ENCODE data around the gene BABAM2.

Gene BABAM2

GRCh38 chr2:27914041-27914804 is 23.7 kb downstream of the BABAM2 start:
- DNase-seq = no peak

GRCh38 chr2:27914805-27915175 is 24.3 kb downstream of the BABAM2 start:
- no peak for DNase-seq

- DNase-seq = no peak
Observed at GRCh38 chr2:27915191-27915590, 24.7 kb downstream of the BABAM2 start.

- no peak for DNase-seq
Observed at GRCh38 chr2:27915874-27916273, 25.3 kb downstream of the BABAM2 start.

GRCh38 chr2:27916293-27916995 is 25.9 kb downstream of the BABAM2 start:
- DNase-seq = no peak

GRCh38 chr2:27920148-27920885 is 29.8 kb downstream of the BABAM2 start:
- peak in 1 of 2 donors; percentile 83 for DNase-seq

GRCh38 chr2:27921424-27921823 is 30.9 kb downstream of the BABAM2 start:
- no peak for DNase-seq

GRCh38 chr2:27921880-27922547 is 31.5 kb downstream of the BABAM2 start:
- no peak for DNase-seq

GRCh38 chr2:27922842-27923241 is 32.3 kb downstream of the BABAM2 start:
- DNase-seq = no peak

- DNase-seq = no peak
Observed at GRCh38 chr2:27925766-27926472, 35.4 kb downstream of the BABAM2 start.

GRCh38 chr2:27929916-27930486 is 39.5 kb downstream of the BABAM2 start:
- DNase-seq = no peak

GRCh38 chr2:27931361-27931950 is 40.9 kb downstream of the BABAM2 start:
- DNase-seq = no peak

- no peak for DNase-seq
Observed at GRCh38 chr2:27932396-27932795, 41.9 kb downstream of the BABAM2 start.

GRCh38 chr2:27935026-27935425 is 44.5 kb downstream of the BABAM2 start:
- DNase-seq = no peak

- DNase-seq = no peak
Observed at GRCh38 chr2:27940090-27940671, 49.7 kb downstream of the BABAM2 start.

- no peak for DNase-seq
Observed at GRCh38 chr2:27940982-27941381, 50.5 kb downstream of the BABAM2 start.

- DNase-seq = no peak
Observed at GRCh38 chr2:27942612-27943547, 52.4 kb downstream of the BABAM2 start.

- no peak for DNase-seq
Observed at GRCh38 chr2:27946530-27947060, 56.1 kb downstream of the BABAM2 start.

GRCh38 chr2:27952070-27952469 is 61.5 kb downstream of the BABAM2 start:
- DNase-seq = no peak

- DNase-seq = no peak
Observed at GRCh38 chr2:27953077-27953476, 62.5 kb downstream of the BABAM2 start.

Data from CD4-positive, alpha-beta T cell treated with Interleukin-4 for 1 hour (primary cell).